SU-DHL-6 (cell line): Measurements from ENCODE around the gene OR5H15.
"Not testable (repeated sequence)": the region's sequence is repeated elsewhere in the genome, so short reads cannot be mapped to it uniquely, and the experiment has no call there.

Source experiments
- CTCF ChIP-seq: fragments of 200-600 bp; sonication (generic); IDR thresholded peaks from one replicate; pipeline ENCODE4 v1.5.1; 2017; ENCODE audit warnings: antibody characterized with exemption, mild to moderate bottlenecking, low read length, moderate library complexity; ENCODE audit not compliant: insufficient read depth, poor library complexity, severe bottlenecking
- EZH2phosphoT487 ChIP-seq: fragments of 200-600 bp; sonication (generic), shearing (Covaris generic); conservative IDR thresholded peaks from 2 replicates; pipeline ENCODE4 v1.6.1; 2018; ENCODE audit warnings: mild to moderate bottlenecking, antibody characterized with exemption, low read length, moderate library complexity, mixed read lengths

DNA sequence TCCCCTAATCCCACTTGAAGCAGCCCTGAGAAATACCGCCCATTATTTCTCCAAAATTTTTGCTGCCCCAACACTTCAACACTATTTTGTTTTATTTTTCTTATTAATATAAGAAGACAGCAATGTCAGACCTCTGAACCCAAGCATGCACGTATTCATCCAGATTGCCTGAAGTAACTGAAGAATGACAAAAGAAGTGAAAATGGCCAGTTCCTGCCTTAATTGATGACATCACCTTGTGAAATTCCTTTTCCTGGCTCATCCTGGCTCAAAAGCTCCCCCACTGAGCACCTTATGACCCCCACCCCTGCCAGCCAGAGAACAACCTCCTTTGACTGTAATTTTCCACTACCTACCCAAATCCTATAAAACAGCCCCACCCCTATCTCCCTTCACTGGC lies 29.8 kb downstream of the OR5H15 start:
- not testable (repeated sequence) for TF ChIP-seq CTCF, EZH2phosphoT487
